Hepatocyte (in vitro differentiated cells): ENCODE measurements around the gene KIAA2012. TPM values are rescaled to one million over a fixed set of nuclear protein-coding genes. Genes with fewer than 3 reads are reported as not detected.

ENCODE experiments used
- DNase-seq: peaks from one replicate; pipeline ENCODE4 v3.0.0-alpha.2; 2016; ENCODE audit warnings: low spot score
- H2AFZ ChIP-seq: fragments of 200-600 bp; sonication (generic); 2 replicates; pipeline ENCODE4 v1.6.0; 2016; ENCODE audit warnings: antibody characterized with exemption, mild to moderate bottlenecking
- H3K27ac ChIP-seq: fragments of 200-600 bp; sonication (generic); 2 replicates; pipeline ENCODE4 v1.5.1; 2016; ENCODE audit warnings: mild to moderate bottlenecking
- H3K27me3 ChIP-seq: fragments of 200-600 bp; sonication (generic); 2 replicates; pipeline ENCODE4 v1.6.1; 2016
- H3K36me3 ChIP-seq: fragments of 200-600 bp; sonication (generic); replicated peaks from 2 replicates; pipeline ENCODE4 v1.5.1; 2016; ENCODE audit warnings: low read depth; ENCODE audit not compliant: insufficient read depth
- H3K4me1 ChIP-seq: fragments of 200-600 bp; sonication (generic); 2 replicates; pipeline ENCODE4 v1.5.1; 2016; ENCODE audit warnings: mild to moderate bottlenecking, moderate library complexity; ENCODE audit not compliant: insufficient read depth
- H3K4me2 ChIP-seq: fragments of 200-600 bp; sonication (generic); 2 replicates; pipeline ENCODE4 v1.6.0; 2016
- H3K4me3 ChIP-seq: fragments of 200-600 bp; sonication (generic); 2 replicates; pipeline ENCODE4 v1.5.1; 2016; ENCODE audit warnings: mild to moderate bottlenecking
- H3K79me2 ChIP-seq: fragments of 200-600 bp; sonication (generic); 2 replicates; pipeline ENCODE4 v1.6.0; 2017; ENCODE audit warnings: mild to moderate bottlenecking
- H3K9me2 ChIP-seq: fragments of 200-600 bp; sonication (generic); replicated peaks from 2 replicates; pipeline ENCODE4 v1.6.0; 2017; ENCODE audit warnings: mild to moderate bottlenecking; ENCODE audit not compliant: insufficient read depth
- H3K9me3 ChIP-seq: fragments of 200-600 bp; sonication (generic); 2 replicates; pipeline ENCODE4 v1.5.1; 2016; ENCODE audit warnings: low read depth, mild to moderate bottlenecking
- H4K20me1 ChIP-seq: fragments of 200-600 bp; sonication (generic); 2 replicates; pipeline ENCODE4 v1.6.0; 2016; ENCODE audit warnings: mild to moderate bottlenecking; ENCODE audit not compliant: insufficient read depth, poor library complexity, severe bottlenecking
- CTCF ChIP-seq: fragments of 200-600 bp; sonication (generic); IDR thresholded peaks from 2 replicates; pipeline ENCODE4 v1.5.1; 2016; ENCODE audit warnings: antibody characterized with exemption, mild to moderate bottlenecking; ENCODE audit not compliant: poor library complexity
- EZH2 ChIP-seq: fragments of 200-600 bp; sonication (generic); IDR thresholded peaks from 2 replicates; pipeline ENCODE4 v1.6.1; 2016; ENCODE audit warnings: antibody characterized with exemption, mild to moderate bottlenecking, borderline replicate concordance
- EZH2phosphoT487 ChIP-seq: fragments of 200-600 bp; sonication (generic); IDR thresholded peaks from one replicate; pipeline ENCODE4 v1.6.1; 2018; ENCODE audit warnings: antibody characterized with exemption, mild to moderate bottlenecking, low read depth, moderate library complexity; ENCODE audit not compliant: unreplicated experiment, severe bottlenecking
- WGBS: methylation state at CpG from one replicate; pipeline ENCODE4 v1.1.6; 2016; ENCODE audit warnings: low lambda C conversion rate; ENCODE audit errors: missing lambda C conversion rate; 5-methylcytosine and 5-hydroxymethylcytosine counted together
- polyA plus RNA-seq: library from polyadenylated mRNA; unstranded; fragments of >200 nt; fragmentation: Nextera tagmentation; extraction: Ambion mirVana; gene quantifications from 2 replicates; pipeline ENCODE4 v1.2.1, GENCODE V29; 2016
- total RNA-seq: library from RNA; depleted of rRNA; stranded (reverse); fragments of >200 nt; gene quantifications from 2 replicates; pipeline ENCODE4 v1.2.3, GENCODE V29; 2014

The KIAA2012 gene
- total and polyA plus RNA-seq, 2 experiments from 2014 or later, result 0.27 TPM; not detected in 1

- Histone ChIP-seq H3K9me2 (no peaks in the 10 kb centered on the region), H3K27ac (no peak overlapping the region), H3K79me2 (no peaks in the 10 kb centered on the region), H3K36me3 (no peaks in the 10 kb centered on the region), H3K9me3 (no peaks in the 10 kb centered on the region), H3K27me3 (no peaks in the 10 kb centered on the region), H3K4me3 (no peak overlapping the region), H3K4me2 (peak overlapping the region; percentile 53), H3K4me1 (peaks cover 15% of the 10 kb centered on the region), H2AFZ (peak overlapping the region; percentile 20), H4K20me1 (no peaks in the 10 kb centered on the region)
- no peak for DNase-seq
- WGBS, result 35% methylated on average over 19 of the region's 19 CpGs
- TF ChIP-seq EZH2, result no peak
- no peak for TF ChIP-seq CTCF
- TF ChIP-seq EZH2phosphoT487, result no peak
These were observed 50.1 kb downstream of the KIAA2012 start for GRCh38 chr2:202122980-202123720.

- Histone ChIP-seq H4K20me1 (no peaks in the 10 kb centered on the region), H3K27me3 (no peaks in the 10 kb centered on the region), H2AFZ (no peak overlapping the region), H3K79me2 (no peaks in the 10 kb centered on the region), H3K36me3 (no peaks in the 10 kb centered on the region), H3K27ac (no peak overlapping the region), H3K4me2 (no peak overlapping the region), H3K4me3 (no peak overlapping the region), H3K9me2 (no peaks in the 10 kb centered on the region), H3K9me3 (no peaks in the 10 kb centered on the region), H3K4me1 (peaks cover 16% of the 10 kb centered on the region)
- TF ChIP-seq CTCF (no peak), EZH2 (no peak), EZH2phosphoT487 (no peak)
- WGBS, result 79% methylated on average over 2 of the region's 2 CpGs
- DNase-seq, result no peak
These were observed 51.2 kb downstream of the KIAA2012 start for GRCh38 chr2:202124286-202124685.

GRCh38 chr2:202127687-202128331, 54.8 kb downstream of the KIAA2012 start:
- H3K9me2 ChIP-seq, result no peaks in the 10 kb centered on the region
- no peaks in the 10 kb centered on the region for H4K20me1 ChIP-seq
- H3K27ac ChIP-seq, result no peak overlapping the region
- H3K27me3 ChIP-seq, result no peaks in the 10 kb centered on the region
- no peaks in the 10 kb centered on the region for H3K9me3 ChIP-seq
- DNase-seq, result no peak
- WGBS, result 44% methylated on average over 3 of the region's 3 CpGs
- H3K79me2 ChIP-seq, result no peaks in the 10 kb centered on the region
- H3K4me1 ChIP-seq, result peaks cover 13% of the 10 kb centered on the region
- H3K36me3 ChIP-seq, result no peaks in the 10 kb centered on the region
- TF ChIP-seq EZH2phosphoT487, result no peak
- no peak for TF ChIP-seq EZH2
- TF ChIP-seq CTCF, result no peak
- H3K4me2 ChIP-seq, result no peak overlapping the region
- H2AFZ ChIP-seq, result no peak overlapping the region
- no peak overlapping the region for H3K4me3 ChIP-seq
